ENCODE results near the gene FLNB.

Gene FLNB

DNA sequence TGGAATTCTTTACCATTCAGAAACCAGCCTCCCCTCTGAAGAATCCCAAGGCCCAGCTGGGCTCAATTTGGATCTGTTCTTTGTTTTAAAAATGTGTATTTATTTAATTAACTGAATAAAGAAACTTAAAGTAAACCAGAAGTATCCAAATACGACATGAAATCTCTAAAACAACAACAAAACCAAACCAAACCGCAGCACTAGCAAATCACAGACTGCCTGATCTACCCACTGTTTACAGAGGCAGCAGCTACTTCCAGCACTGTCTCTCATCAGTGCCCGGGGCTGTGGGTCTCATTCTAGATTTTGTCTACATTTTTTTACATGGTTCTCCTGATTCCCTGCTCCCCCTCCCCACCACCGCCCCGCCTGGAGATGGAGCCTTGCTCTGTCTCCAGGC, 2.3 kb downstream of the FLNB start:
- DNase-seq: no peak

DNA sequence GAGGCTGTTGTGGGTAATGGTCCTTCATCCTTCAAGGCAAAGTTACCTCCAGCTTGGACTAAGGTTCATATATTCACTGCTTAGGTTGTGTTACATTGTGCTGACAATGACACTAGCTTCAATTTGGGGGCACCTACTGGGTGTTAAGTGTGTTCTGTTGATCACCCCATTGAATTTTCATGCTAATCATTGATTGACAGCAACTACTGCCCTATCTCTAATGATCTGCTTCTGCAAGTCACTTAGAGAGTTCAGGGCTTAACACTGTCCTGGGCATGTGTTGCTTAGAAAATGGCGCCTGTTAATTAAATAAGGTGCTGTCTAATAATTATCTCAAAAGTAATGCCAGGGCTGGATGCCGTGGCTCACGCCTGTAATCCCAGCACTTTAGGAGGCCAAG, 3.4 kb downstream of the FLNB start:
- DNase-seq: no peak

DNA sequence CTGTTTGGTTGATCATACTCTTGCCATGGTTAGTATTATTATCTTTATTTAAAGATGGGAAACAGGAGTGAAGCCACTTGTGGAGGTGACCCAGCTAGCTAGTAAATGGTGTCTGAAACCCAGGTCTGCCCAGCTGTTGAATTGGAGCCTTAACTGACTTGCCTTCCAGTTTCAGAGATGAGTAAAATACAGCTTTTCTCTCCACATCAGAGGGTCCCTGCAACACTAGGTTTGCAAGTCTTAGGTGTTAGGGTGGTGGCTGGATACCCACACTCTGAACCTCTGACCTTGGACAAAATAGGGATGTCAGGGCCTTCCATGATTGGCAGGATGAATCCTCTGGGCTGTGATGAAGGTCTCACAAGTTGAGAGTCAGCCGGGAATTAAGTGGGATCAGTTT, 4.1 kb downstream of the FLNB start:
- DNase-seq: no peak

GRCh38 chr3:58013099-58013498, 4.9 kb downstream of the FLNB start:
- no peak for DNase-seq

DNA sequence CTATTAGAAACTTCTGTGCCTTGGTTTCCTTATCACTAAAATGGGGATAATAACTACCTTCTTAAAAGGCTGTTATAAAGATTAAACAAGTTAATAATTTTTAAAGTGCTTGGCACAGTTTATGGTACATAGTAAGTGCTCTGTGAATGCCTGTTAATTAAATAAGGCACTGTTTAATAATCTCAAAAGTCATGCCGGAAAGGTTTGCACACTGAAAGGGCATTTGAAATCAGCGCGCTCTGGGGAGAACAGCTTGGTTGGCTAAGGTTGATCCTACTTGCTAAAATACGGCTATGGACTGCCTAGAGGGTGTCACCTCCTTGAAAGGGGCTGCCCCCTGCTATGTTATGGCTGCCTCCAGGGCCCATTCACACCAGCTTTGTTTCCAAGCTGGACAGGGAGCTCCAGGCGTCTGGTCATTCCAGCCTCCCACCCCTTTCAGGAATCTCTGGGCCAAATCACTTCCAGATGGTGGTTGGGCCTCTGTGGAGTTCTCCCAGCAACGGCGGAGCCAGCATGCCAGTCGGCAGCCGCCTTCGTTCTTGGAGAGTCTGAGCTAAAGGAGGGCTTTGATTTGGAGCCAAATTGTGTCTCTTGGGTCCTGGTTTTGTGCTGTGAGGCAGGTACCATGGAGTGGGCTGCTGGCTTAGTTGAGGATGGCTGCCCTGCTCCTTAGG, 5.9 kb downstream of the FLNB start:
- no peak for DNase-seq

- no peak for DNase-seq
These were observed 7.3 kb downstream of the FLNB start for GRCh38 chr3:58015520-58015915.

GRCh38 chr3:58016710-58017109, 8.5 kb downstream of the FLNB start:
- DNase-seq: no peak

GRCh38 chr3:58018892-58019742, 10.9 kb downstream of the FLNB start:
- DNase-seq: no peak

GRCh38 chr3:58020783-58021071, 12.5 kb downstream of the FLNB start:
- DNase-seq: no peak

GRCh38 chr3:58021072-58021959, 13.1 kb downstream of the FLNB start:
- no peak for DNase-seq

DNA sequence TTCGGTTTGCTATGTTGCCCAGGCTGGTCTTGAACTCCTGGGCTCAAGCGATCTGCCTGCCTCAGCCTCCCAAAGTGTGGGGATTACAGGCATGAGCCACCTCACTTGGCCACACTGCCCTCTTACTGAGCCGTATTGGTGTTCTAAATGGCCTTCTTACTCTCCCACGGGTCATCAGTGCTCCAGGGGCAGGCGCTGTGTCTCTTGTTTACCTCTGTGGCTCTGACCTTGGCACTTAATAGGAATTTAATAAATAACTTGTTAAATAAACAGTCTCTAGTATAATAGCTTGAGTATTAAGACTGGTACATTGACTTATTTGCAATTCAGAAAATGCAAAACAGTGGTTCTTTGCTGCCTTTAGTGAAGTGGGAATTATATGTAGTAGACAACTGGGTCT, 13.7 kb downstream of the FLNB start:
- no peak for DNase-seq

GRCh38 chr3:58022490-58022889, 14.3 kb downstream of the FLNB start:
- DNase-seq: no peak

GRCh38 chr3:58023531-58023930, 15.3 kb downstream of the FLNB start:
- DNase-seq: no peak

- no peak for DNase-seq
These were observed 17.2 kb downstream of the FLNB start for GRCh38 chr3:58025406-58025805.

- peak; percentile 82 for DNase-seq
These were observed 17.8 kb downstream of the FLNB start for GRCh38 chr3:58025837-58026569.

DNA sequence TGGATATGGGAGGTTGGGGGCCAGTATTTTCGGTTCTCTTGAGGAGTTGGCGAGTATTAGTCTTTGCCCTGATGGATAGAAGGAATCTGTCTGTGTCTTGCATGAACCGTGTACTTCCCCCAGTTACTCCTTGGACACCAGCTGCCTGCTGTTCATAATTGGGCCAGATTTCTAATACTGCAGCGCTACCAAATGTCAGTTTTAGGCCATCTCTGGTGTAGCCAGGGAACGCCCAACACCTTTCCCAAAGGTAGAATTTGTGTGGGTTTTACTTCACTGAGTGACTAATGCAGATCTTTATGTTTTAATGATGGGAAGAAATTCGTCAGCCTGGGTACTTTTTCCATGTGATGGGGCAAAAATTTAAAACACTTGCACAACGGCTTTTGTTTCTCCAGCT, 18.4 kb downstream of the FLNB start:
- DNase-seq: no peak

GRCh38 chr3:58027704-58028317, 19.6 kb downstream of the FLNB start:
- DNase-seq: no peak

DNA sequence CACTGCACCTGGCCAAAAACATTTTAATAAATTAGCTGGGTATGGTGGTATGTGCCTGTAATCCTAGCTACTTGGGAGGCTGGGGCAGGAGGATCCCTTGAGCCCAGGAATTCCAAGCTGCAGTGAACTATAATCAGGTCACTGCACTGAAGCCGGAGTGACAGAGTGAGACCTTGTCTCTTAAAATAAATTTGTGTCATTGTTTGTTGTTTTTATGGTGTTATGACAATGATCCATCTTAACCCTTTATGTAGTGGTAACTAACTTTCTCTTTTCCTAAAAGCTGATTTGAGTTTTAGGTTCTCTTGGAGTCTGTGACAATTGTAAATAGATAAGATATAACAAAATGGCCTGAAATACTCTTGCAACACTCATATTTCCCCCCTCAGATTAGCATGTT, 20.7 kb downstream of the FLNB start:
- DNase-seq: no peak

GRCh38 chr3:58029842-58030584, 21.8 kb downstream of the FLNB start:
- DNase-seq: no peak

GRCh38 chr3:58032186-58032585, 24.0 kb downstream of the FLNB start:
- no peak for DNase-seq

DNA sequence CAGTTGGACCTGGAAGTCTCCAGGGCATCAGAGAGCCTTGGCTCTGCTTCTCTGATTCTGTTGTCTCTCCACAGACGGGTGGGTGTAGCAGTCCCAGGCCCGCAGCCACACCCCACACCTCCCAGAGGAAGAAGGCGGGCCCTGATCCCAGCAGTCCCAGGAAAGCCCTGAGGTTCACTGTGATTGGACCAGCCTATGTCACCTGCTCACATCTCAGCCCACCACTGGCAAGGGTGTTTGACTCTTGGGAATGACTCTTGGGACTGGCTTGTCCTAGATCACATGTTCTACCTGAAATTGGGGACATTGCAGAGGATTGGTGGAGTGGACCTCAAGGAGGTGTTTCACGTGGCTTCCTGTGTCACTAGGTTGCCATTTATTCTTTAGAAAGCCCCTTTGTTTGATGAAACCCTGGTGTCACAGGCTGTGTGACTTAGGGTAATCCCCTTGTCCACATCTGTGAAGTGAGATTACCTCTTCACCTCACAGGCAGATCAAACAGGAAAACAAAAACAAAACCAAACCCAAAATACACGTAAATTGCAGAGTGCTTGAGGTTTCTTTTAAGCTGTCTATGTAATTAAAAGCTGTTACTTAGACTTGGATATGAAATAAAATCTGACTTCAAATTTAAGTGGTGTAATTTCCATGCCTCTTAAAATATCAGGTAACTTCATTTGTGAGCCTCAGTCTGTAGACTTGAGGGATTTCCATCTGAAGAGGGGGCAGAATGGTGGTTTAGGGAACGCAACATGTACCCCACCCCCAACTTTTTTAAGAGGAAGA, 26.7 kb downstream of the FLNB start:
- DNase-seq: no peak

Measured in DMS79 (cell line).